ENCODE results near the gene AFG3L2. TPM values are rescaled to one million over a fixed set of nuclear protein-coding genes. Genes with fewer than 3 reads are reported as not detected.

Gene AFG3L2
- total and polyA plus RNA-seq, 2 donors: 26.9 to 34.3 TPM

DNA sequence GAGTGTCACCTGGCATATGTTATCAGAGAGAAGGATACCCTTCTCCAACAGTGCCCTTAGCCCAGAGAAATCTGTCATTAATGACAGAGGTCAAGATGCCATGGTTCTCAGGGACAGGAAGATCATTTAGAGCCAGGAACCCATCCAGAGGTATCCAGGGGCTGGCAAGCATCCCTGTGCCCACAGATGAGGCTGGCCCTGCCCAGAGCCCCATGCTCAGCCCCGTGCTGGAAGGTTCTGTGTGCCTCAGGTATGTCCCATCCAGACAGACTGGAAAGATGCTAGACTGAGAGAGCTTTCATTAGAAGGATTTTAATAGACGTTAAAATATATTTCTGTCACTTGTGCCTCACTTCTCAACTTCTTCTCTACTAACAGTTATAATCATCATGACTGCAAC lies 77.2 kb downstream of the AFG3L2 start:
- 91% methylated on average over 2 of the region's 2 CpGs for WGBS
- Histone ChIP-seq H3K36me3 (ENCODE audit: control insufficient read depth in 2 of 2, insufficient read depth in 2 of 2, low read length in 1 of 2) (no peaks in the 10 kb centered on the region), H3K27ac (ENCODE audit: low read depth in 1 of 2, low read length in 1 of 2) (no peak overlapping the region), H3K9me3 (ENCODE audit: control insufficient read depth in 2 of 2, insufficient read depth in 1 of 2, low read length in 1 of 2) (peaks cover 0 to 3% of the 10 kb centered on the region in 2 donors), H3K4me3 (ENCODE audit: low read length in 2 of 2) (no peak overlapping the region), H3K4me1 (ENCODE audit: control insufficient read depth in 2 of 2, insufficient read depth in 2 of 2, low read length in 2 of 2) (no peaks in the 10 kb centered on the region), H3K27me3 (ENCODE audit: control insufficient read depth in 2 of 2, insufficient read depth in 1 of 2, low read length in 1 of 2) (peaks cover 0 to 11% of the 10 kb centered on the region in 2 donors)
- DNase-seq (ENCODE audit: low read depth in 6 of 9, low spot score in 9 of 9): no peak

DNA sequence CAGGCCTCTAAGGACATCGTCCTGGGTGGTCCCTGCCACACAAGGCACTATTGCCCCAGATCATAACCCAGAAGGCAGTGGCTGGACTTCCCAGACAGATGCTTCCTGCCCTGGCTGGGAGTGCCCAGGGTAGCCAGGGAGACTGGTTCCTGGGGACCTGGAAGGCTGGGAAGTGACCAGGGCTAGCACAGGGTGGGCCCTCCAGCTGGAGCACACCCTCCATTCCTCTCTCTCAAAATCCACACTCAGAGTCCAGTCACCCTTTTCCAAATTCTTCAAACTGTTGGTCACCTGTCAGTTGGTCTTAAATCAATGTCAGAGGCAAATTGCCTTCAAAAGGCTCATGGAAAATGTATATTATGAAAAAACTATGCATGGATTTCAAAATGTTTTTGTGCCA lies 80.6 kb downstream of the AFG3L2 start:
- no peaks in the 10 kb centered on the region for H3K36me3 ChIP-seq (ENCODE audit: control insufficient read depth in 2 of 2, insufficient read depth in 2 of 2, low read length in 1 of 2)
- no peak overlapping the region for H3K4me3 ChIP-seq (ENCODE audit: low read length in 2 of 2)
- peaks cover 0 to 4% of the 10 kb centered on the region in 2 donors for H3K27me3 ChIP-seq (ENCODE audit: control insufficient read depth in 2 of 2, insufficient read depth in 1 of 2, low read length in 1 of 2)
- H3K27ac ChIP-seq (ENCODE audit: low read depth in 1 of 2, low read length in 1 of 2): no peak overlapping the region
- no peaks in the 10 kb centered on the region for H3K4me1 ChIP-seq (ENCODE audit: control insufficient read depth in 2 of 2, insufficient read depth in 2 of 2, low read length in 2 of 2)
- no peak for DNase-seq (ENCODE audit: low read depth in 6 of 9, low spot score in 9 of 9)
- peaks cover 0 to 3% of the 10 kb centered on the region in 2 donors for H3K9me3 ChIP-seq (ENCODE audit: control insufficient read depth in 2 of 2, insufficient read depth in 1 of 2, low read length in 1 of 2)
- 94% methylated on average over 1 of the region's 1 CpG for WGBS

GRCh38 chr18:12296087-12296403 lies 81.0 kb downstream of the AFG3L2 start:
- Histone ChIP-seq H3K4me1 (ENCODE audit: control insufficient read depth in 2 of 2, insufficient read depth in 2 of 2, low read length in 2 of 2) (no peaks in the 10 kb centered on the region), H3K4me3 (ENCODE audit: low read length in 2 of 2) (no peak overlapping the region), H3K27me3 (ENCODE audit: control insufficient read depth in 2 of 2, insufficient read depth in 1 of 2, low read length in 1 of 2) (peaks cover 0 to 5% of the 10 kb centered on the region in 2 donors), H3K36me3 (ENCODE audit: control insufficient read depth in 2 of 2, insufficient read depth in 2 of 2, low read length in 1 of 2) (no peaks in the 10 kb centered on the region), H3K9me3 (ENCODE audit: control insufficient read depth in 2 of 2, insufficient read depth in 1 of 2, low read length in 1 of 2) (peaks cover 0 to 3% of the 10 kb centered on the region in 2 donors), H3K27ac (ENCODE audit: low read depth in 1 of 2, low read length in 1 of 2) (no peak overlapping the region)
- no peak for DNase-seq (ENCODE audit: low read depth in 6 of 9, low spot score in 9 of 9)
- 92% methylated on average over 3 of the region's 3 CpGs for WGBS

DNA sequence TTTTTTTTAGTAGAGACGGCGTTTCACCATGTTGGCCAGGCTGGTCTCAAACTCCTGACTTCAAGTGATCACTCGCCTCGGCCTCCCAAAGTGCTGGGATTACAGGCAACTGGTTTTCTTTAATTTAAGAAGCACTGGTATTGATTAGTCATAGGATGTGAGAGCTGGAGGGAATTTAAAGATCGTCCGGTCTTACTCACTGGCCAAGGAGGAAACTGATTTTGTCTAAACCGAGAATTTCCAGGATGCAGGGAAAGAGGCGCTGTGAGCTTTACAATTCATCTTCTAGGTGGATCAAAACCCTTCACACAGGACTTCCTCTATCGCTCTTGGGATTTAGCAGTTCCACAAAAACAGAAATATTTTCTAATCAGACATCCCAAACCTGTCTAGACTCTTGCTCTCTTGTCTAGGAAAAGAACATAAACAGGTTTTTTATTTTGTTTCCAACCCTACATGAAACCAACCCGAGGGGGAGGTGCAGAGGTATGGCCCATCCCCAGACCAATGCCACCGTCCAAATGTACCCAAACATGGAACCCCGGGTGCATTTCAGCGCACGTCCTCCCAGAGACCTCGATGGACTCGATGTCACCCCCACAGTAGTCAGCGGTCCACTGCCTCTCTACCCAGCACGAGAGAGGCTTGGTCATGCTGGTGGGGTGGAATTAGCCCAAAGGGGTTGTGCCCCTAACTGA lies 81.5 kb downstream of the AFG3L2 start:
- Histone ChIP-seq H3K4me1 (ENCODE audit: control insufficient read depth in 2 of 2, insufficient read depth in 2 of 2, low read length in 2 of 2) (no peaks in the 10 kb centered on the region), H3K9me3 (ENCODE audit: control insufficient read depth in 2 of 2, insufficient read depth in 1 of 2, low read length in 1 of 2) (peaks cover 0 to 3% of the 10 kb centered on the region in 2 donors), H3K36me3 (ENCODE audit: control insufficient read depth in 2 of 2, insufficient read depth in 2 of 2, low read length in 1 of 2) (no peaks in the 10 kb centered on the region), H3K27ac (ENCODE audit: low read depth in 1 of 2, low read length in 1 of 2) (no peak overlapping the region), H3K27me3 (ENCODE audit: control insufficient read depth in 2 of 2, insufficient read depth in 1 of 2, low read length in 1 of 2) (peaks cover 0 to 6% of the 10 kb centered on the region in 2 donors), H3K4me3 (ENCODE audit: low read length in 2 of 2) (no peak overlapping the region)
- WGBS: 96% methylated on average over 18 of the region's 18 CpGs
- DNase-seq (ENCODE audit: low read depth in 6 of 9, low spot score in 9 of 9): no peak

GRCh38 chr18:12293831-12294230 lies 83.2 kb downstream of the AFG3L2 start:
- 89% methylated on average over 11 of the region's 11 CpGs for WGBS
- no peak for DNase-seq (ENCODE audit: low read depth in 6 of 9, low spot score in 9 of 9)
- Histone ChIP-seq H3K4me3 (ENCODE audit: low read length in 2 of 2) (no peak overlapping the region), H3K4me1 (ENCODE audit: control insufficient read depth in 2 of 2, insufficient read depth in 2 of 2, low read length in 2 of 2) (no peaks in the 10 kb centered on the region), H3K9me3 (ENCODE audit: control insufficient read depth in 2 of 2, insufficient read depth in 1 of 2, low read length in 1 of 2) (no peaks in the 10 kb centered on the region), H3K27ac (ENCODE audit: low read depth in 1 of 2, low read length in 1 of 2) (no peak overlapping the region), H3K36me3 (ENCODE audit: control insufficient read depth in 2 of 2, insufficient read depth in 2 of 2, low read length in 1 of 2) (no peaks in the 10 kb centered on the region), H3K27me3 (ENCODE audit: control insufficient read depth in 2 of 2, insufficient read depth in 1 of 2, low read length in 1 of 2) (peaks cover 6 to 20% of the 10 kb centered on the region in 2 donors)

GRCh38 chr18:12291690-12292089 lies 85.3 kb downstream of the AFG3L2 start:
- Histone ChIP-seq H3K27ac (ENCODE audit: low read depth in 1 of 2, low read length in 1 of 2) (no peak overlapping the region), H3K4me3 (ENCODE audit: low read length in 2 of 2) (no peak overlapping the region), H3K36me3 (ENCODE audit: control insufficient read depth in 2 of 2, insufficient read depth in 2 of 2, low read length in 1 of 2) (no peaks in the 10 kb centered on the region), H3K27me3 (ENCODE audit: control insufficient read depth in 2 of 2, insufficient read depth in 1 of 2, low read length in 1 of 2) (peaks cover 23 to 41% of the 10 kb centered on the region in 2 donors), H3K4me1 (ENCODE audit: control insufficient read depth in 2 of 2, insufficient read depth in 2 of 2, low read length in 2 of 2) (peaks cover 0 to 7% of the 10 kb centered on the region in 2 donors), H3K9me3 (ENCODE audit: control insufficient read depth in 2 of 2, insufficient read depth in 1 of 2, low read length in 1 of 2) (peaks cover 0 to 4% of the 10 kb centered on the region in 2 donors)
- WGBS: 96% methylated on average over 14 of the region's 14 CpGs
- DNase-seq (ENCODE audit: low read depth in 6 of 9, low spot score in 9 of 9): no peak

- H3K27ac ChIP-seq (ENCODE audit: low read depth in 1 of 2, low read length in 1 of 2): no peak overlapping the region
- peaks cover 0 to 4% of the 10 kb centered on the region in 2 donors for H3K9me3 ChIP-seq (ENCODE audit: control insufficient read depth in 2 of 2, insufficient read depth in 1 of 2, low read length in 1 of 2)
- H3K36me3 ChIP-seq (ENCODE audit: control insufficient read depth in 2 of 2, insufficient read depth in 2 of 2, low read length in 1 of 2): no peaks in the 10 kb centered on the region
- peaks cover 24 to 46% of the 10 kb centered on the region in 2 donors for H3K27me3 ChIP-seq (ENCODE audit: control insufficient read depth in 2 of 2, insufficient read depth in 1 of 2, low read length in 1 of 2)
- peaks cover 0 to 7% of the 10 kb centered on the region in 2 donors for H3K4me1 ChIP-seq (ENCODE audit: control insufficient read depth in 2 of 2, insufficient read depth in 2 of 2, low read length in 2 of 2)
- no peak overlapping the region for H3K4me3 ChIP-seq (ENCODE audit: low read length in 2 of 2)
- no peak for DNase-seq (ENCODE audit: low read depth in 6 of 9, low spot score in 9 of 9)
- WGBS: 89% methylated on average over 6 of the region's 6 CpGs
Observed at GRCh38 chr18:12291161-12291560, 85.9 kb downstream of the AFG3L2 start.

- no peak overlapping the region for H3K4me3 ChIP-seq (ENCODE audit: low read length in 2 of 2)
- WGBS: 93% methylated on average over 2 of the region's 2 CpGs
- H3K9me3 ChIP-seq (ENCODE audit: control insufficient read depth in 2 of 2, insufficient read depth in 1 of 2, low read length in 1 of 2): peaks cover 0 to 4% of the 10 kb centered on the region in 2 donors
- peaks cover 26 to 56% of the 10 kb centered on the region in 2 donors for H3K27me3 ChIP-seq (ENCODE audit: control insufficient read depth in 2 of 2, insufficient read depth in 1 of 2, low read length in 1 of 2)
- no peak overlapping the region for H3K27ac ChIP-seq (ENCODE audit: low read depth in 1 of 2, low read length in 1 of 2)
- DNase-seq (ENCODE audit: low read depth in 6 of 9, low spot score in 9 of 9): no peak
- H3K36me3 ChIP-seq (ENCODE audit: control insufficient read depth in 2 of 2, insufficient read depth in 2 of 2, low read length in 1 of 2): no peaks in the 10 kb centered on the region
- peaks cover 0 to 7% of the 10 kb centered on the region in 2 donors for H3K4me1 ChIP-seq (ENCODE audit: control insufficient read depth in 2 of 2, insufficient read depth in 2 of 2, low read length in 2 of 2)
Observed at GRCh38 chr18:12290086-12290485, 86.9 kb downstream of the AFG3L2 start.

GRCh38 chr18:12288403-12288755 lies 88.6 kb downstream of the AFG3L2 start:
- peaks cover 0 to 7% of the 10 kb centered on the region in 2 donors for H3K4me1 ChIP-seq (ENCODE audit: control insufficient read depth in 2 of 2, insufficient read depth in 2 of 2, low read length in 2 of 2)
- H3K4me3 ChIP-seq (ENCODE audit: low read length in 2 of 2): no peak overlapping the region
- peaks cover 0 to 4% of the 10 kb centered on the region in 2 donors for H3K9me3 ChIP-seq (ENCODE audit: control insufficient read depth in 2 of 2, insufficient read depth in 1 of 2, low read length in 1 of 2)
- peaks cover 26 to 70% of the 10 kb centered on the region in 2 donors for H3K27me3 ChIP-seq (ENCODE audit: control insufficient read depth in 2 of 2, insufficient read depth in 1 of 2, low read length in 1 of 2)
- H3K36me3 ChIP-seq (ENCODE audit: control insufficient read depth in 2 of 2, insufficient read depth in 2 of 2, low read length in 1 of 2): no peaks in the 10 kb centered on the region
- WGBS: 27% methylated on average over 10 of the region's 10 CpGs
- no peak for DNase-seq (ENCODE audit: low read depth in 6 of 9, low spot score in 9 of 9)
- no peak overlapping the region for H3K27ac ChIP-seq (ENCODE audit: low read depth in 1 of 2, low read length in 1 of 2)
